ENCODE measurements around the gene LITAFD. TPM values are rescaled to one million over a fixed set of nuclear protein-coding genes. Genes with fewer than 3 reads are reported as not detected.

The LITAFD gene
- polyA plus RNA-seq, 3 donors: not detected

- no peaks in the 10 kb centered on the region for H3K4me1 Mint-ChIP-seq
These were observed 17.7 kb downstream of the LITAFD start for GRCh38 chr16:8899709-8900317.

GRCh38 chr16:8900343-8900742, 18.2 kb downstream of the LITAFD start:
- peak overlapping the region in 1 of 7 donors; percentile 58 for H3K27ac Mint-ChIP-seq
- H3K79me2 ChIP-seq (ENCODE audit: insufficient read depth, low read length): no peaks in the 10 kb centered on the region
- H3K4me2 ChIP-seq (replicated peaks; ENCODE audit: extremely low read depth, low read length, poor library complexity, severe bottlenecking): no peak overlapping the region
- peaks cover 96 to 99% of the 10 kb centered on the region in 2 donors for H3K36me3 ChIP-seq (replicated peaks in 1 of 2; ENCODE audit: control insufficient read depth in 1 of 2, insufficient read depth in 2 of 2, low read length in 2 of 2)
- peaks cover 0 to 2% (median 0%) of the 10 kb centered on the region in 3 donors for H3K27me3 Mint-ChIP-seq (ENCODE audit: low read depth in 3 of 3)
- H3K9me3 ChIP-seq (replicated peaks in 1 of 2; ENCODE audit: control insufficient read depth in 1 of 2, insufficient read depth in 1 of 2, low read length in 2 of 2): no peaks in the 10 kb centered on the region
- peaks cover 45% of the 10 kb centered on the region for H4K20me1 ChIP-seq (ENCODE audit: insufficient read depth, low read length)
- no peak overlapping the region for H3K9ac ChIP-seq (ENCODE audit: insufficient read depth, low read length, poor library complexity, severe bottlenecking)
- H3K36me3 Mint-ChIP-seq: peaks cover 89 to 97% of the 10 kb centered on the region in 2 donors
- TF ChIP-seq CTCF (IDR thresholded peaks at IDR 0.05): no peak
- H3K4me1 ChIP-seq (ENCODE audit: control insufficient read depth in 1 of 2, insufficient read depth in 2 of 2, low read length in 2 of 2): no peaks in the 10 kb centered on the region
- 100% methylated on average over 1 of the region's 5 CpGs for WGBS (ENCODE audit: insufficient coverage)
- intact Hi-C loops (cut with micrococcal nuclease): loop anchor here (10.0 kb wide), 2 partner anchors 54 to 234 kb away; no protein-coding TSS in a partner anchor
- H3K4me3 Mint-ChIP-seq: no peak overlapping the region
- H2AFZ ChIP-seq (ENCODE audit: insufficient read depth, low read depth, low read length, poor library complexity, severe bottlenecking): no peak overlapping the region
- no peaks in the 10 kb centered on the region for H3K4me1 Mint-ChIP-seq
- H3K9me3 Mint-ChIP-seq: no peaks in the 10 kb centered on the region
- DNase-seq: no peak
- no peaks in the 10 kb centered on the region for H3K27me3 ChIP-seq (ENCODE audit: control insufficient read depth in 2 of 2, insufficient read depth in 2 of 2, low read length in 2 of 2)
- no peak overlapping the region for H3K4me3 ChIP-seq (replicated peaks in 1 of 3; ENCODE audit: low read depth in 2 of 3, low read length in 3 of 3)
- H3K27ac ChIP-seq (ENCODE audit: low read depth in 1 of 2, low read length in 2 of 2): no peak overlapping the region

More at GRCh38 chr16:8899709-8900317, 17.7 kb downstream of the LITAFD start:
- H3K4me3 ChIP-seq (replicated peaks in 1 of 3; ENCODE audit: low read depth in 2 of 3, low read length in 3 of 3): no peak overlapping the region
- H3K27ac Mint-ChIP-seq: peak overlapping the region in 1 of 7 donors; percentile 58
- H3K9me3 Mint-ChIP-seq: no peaks in the 10 kb centered on the region
- H3K9me3 ChIP-seq (replicated peaks in 1 of 2; ENCODE audit: control insufficient read depth in 1 of 2, insufficient read depth in 1 of 2, low read length in 2 of 2): no peaks in the 10 kb centered on the region
- H3K9ac ChIP-seq (ENCODE audit: insufficient read depth, low read length, poor library complexity, severe bottlenecking): no peak overlapping the region
- no peak overlapping the region for H3K27ac ChIP-seq (ENCODE audit: low read depth in 1 of 2, low read length in 2 of 2)
- peaks cover 90 to 97% of the 10 kb centered on the region in 2 donors for H3K36me3 Mint-ChIP-seq
- no peaks in the 10 kb centered on the region for H3K27me3 ChIP-seq (ENCODE audit: control insufficient read depth in 2 of 2, insufficient read depth in 2 of 2, low read length in 2 of 2)
- no peak for TF ChIP-seq CTCF (IDR thresholded peaks at IDR 0.05)
- DNase-seq: no peak
- no peak overlapping the region for H3K4me3 Mint-ChIP-seq
- WGBS (ENCODE audit: insufficient coverage): 91% methylated on average over 6 of the region's 9 CpGs
- H3K4me2 ChIP-seq (replicated peaks; ENCODE audit: extremely low read depth, low read length, poor library complexity, severe bottlenecking): no peak overlapping the region
- peaks cover 44% of the 10 kb centered on the region for H4K20me1 ChIP-seq (ENCODE audit: insufficient read depth, low read length)
- no peaks in the 10 kb centered on the region for H3K79me2 ChIP-seq (ENCODE audit: insufficient read depth, low read length)
- peaks cover 0 to 2% (median 0%) of the 10 kb centered on the region in 3 donors for H3K27me3 Mint-ChIP-seq (ENCODE audit: low read depth in 3 of 3)
- no peak overlapping the region for H2AFZ ChIP-seq (ENCODE audit: insufficient read depth, low read depth, low read length, poor library complexity, severe bottlenecking)
- peaks cover 96 to 99% of the 10 kb centered on the region in 2 donors for H3K36me3 ChIP-seq (replicated peaks in 1 of 2; ENCODE audit: control insufficient read depth in 1 of 2, insufficient read depth in 2 of 2, low read length in 2 of 2)
- intact Hi-C loops (cut with micrococcal nuclease): loop anchor here (10.0 kb wide), 2 partner anchors 55 to 235 kb away; no protein-coding TSS in a partner anchor
- no peaks in the 10 kb centered on the region for H3K4me1 ChIP-seq (ENCODE audit: control insufficient read depth in 1 of 2, insufficient read depth in 2 of 2, low read length in 2 of 2)
